Bronchial epithelial cell (primary cell): ENCODE results near the gene SCD5. TPM values are rescaled to one million over a fixed set of nuclear protein-coding genes. Genes with fewer than 3 reads are reported as not detected.
A peak's percentile ranks its signal among the peaks of the same experiment; 100 is the strongest.

Source experiments
- DNase-seq: peaks from one replicate; pipeline ENCODE4 v3.0.0-alpha.2; 2010; ENCODE audit warnings: low read depth
- FAIRE-seq: peaks from 2 replicates; lab custom pipeline; 2011; peaks lifted over from hg19 to GRCh38; lab: Jason Lieb, UNC
- H3K27me3 ChIP-seq: 2 replicates; pipeline ENCODE4 v1.5.1; 2011; ENCODE audit warnings: low read length; ENCODE audit not compliant: control insufficient read depth, insufficient read depth
- H3K36me3 ChIP-seq: 2 replicates; pipeline ENCODE4 v1.5.1; 2011; ENCODE audit warnings: low read length; ENCODE audit not compliant: control insufficient read depth, insufficient read depth
- H3K4me3 ChIP-seq: 2 replicates; pipeline ENCODE4 v1.5.1; 2011; ENCODE audit warnings: mild to moderate bottlenecking, low read depth, low read length, control low read depth
- CTCF ChIP-seq: IDR thresholded peaks from 2 replicates; pipeline ENCODE4 v1.5.1; 2011; ENCODE audit warnings: mild to moderate bottlenecking, moderate library complexity, low read length, control low read depth, inconsistent platforms; ENCODE audit not compliant: insufficient read depth, severe bottlenecking
- total RNA-seq: library from RNA; depleted of rRNA; stranded (reverse); fragments of >200 nt; gene quantifications from 2 replicates; pipeline ENCODE4 v1.2.1, GENCODE V29; 2014

Gene SCD5
- total RNA-seq, 1 donor from 2014 or later = 1.3 TPM

- H3K36me3 ChIP-seq = no peaks in the 10 kb centered on the region
- no peak for FAIRE-seq
- no peak for DNase-seq
- no peak for TF ChIP-seq CTCF
- no peaks in the 10 kb centered on the region for H3K27me3 ChIP-seq
- H3K4me3 ChIP-seq = no peak overlapping the region
These were observed 131.5 kb downstream of the SCD5 start for GRCh38 chr4:82666970-82667665.

GRCh38 chr4:82661181-82661992, 137.2 kb downstream of the SCD5 start:
- TF ChIP-seq CTCF = no peak
- no peaks in the 10 kb centered on the region for H3K27me3 ChIP-seq
- H3K36me3 ChIP-seq = no peaks in the 10 kb centered on the region
- no peak for DNase-seq
- no peak for FAIRE-seq
- no peak overlapping the region for H3K4me3 ChIP-seq

- H3K36me3 ChIP-seq = no peaks in the 10 kb centered on the region
- H3K27me3 ChIP-seq = no peaks in the 10 kb centered on the region
- H3K4me3 ChIP-seq = no peak overlapping the region
- FAIRE-seq (no peak), DNase-seq (peak; percentile 34)
- no peak for TF ChIP-seq CTCF
These were observed 146.5 kb downstream of the SCD5 start for GRCh38 chr4:82652062-82652461.

- Histone ChIP-seq H3K36me3 (no peaks in the 10 kb centered on the region), H3K27me3 (no peaks in the 10 kb centered on the region), H3K4me3 (no peak overlapping the region)
- no peak for TF ChIP-seq CTCF
- no peak for DNase-seq
- FAIRE-seq = no peak
These were observed 147.7 kb downstream of the SCD5 start for GRCh38 chr4:82650868-82651267.

GRCh38 chr4:82648356-82648755, 150.2 kb downstream of the SCD5 start:
- no peak for FAIRE-seq
- TF ChIP-seq CTCF = no peak
- DNase-seq = peak; percentile 32
- Histone ChIP-seq H3K4me3 (no peak overlapping the region), H3K27me3 (no peaks in the 10 kb centered on the region), H3K36me3 (no peaks in the 10 kb centered on the region)
